H9 (cell line): ENCODE results near the gene SLC9A2. TPM values are rescaled to one million over a fixed set of nuclear protein-coding genes. Genes with fewer than 3 reads are reported as not detected.

Source experiments
- DNase-seq: peaks from one replicate; pipeline ENCODE4 v3.0.0-alpha.2; 2017
- H2AFZ ChIP-seq: one replicate; pipeline ENCODE4 v1.6.1; 2013; ENCODE audit warnings: mild to moderate bottlenecking, low read length, control low read depth, moderate library complexity
- H2AK5ac ChIP-seq: 2 replicates; pipeline ENCODE4 v1.6.1; 2013; ENCODE audit warnings: low read length, control low read depth, mixed read lengths; ENCODE audit not compliant: insufficient read length
- H2BK120ac ChIP-seq: one replicate; pipeline ENCODE4 v1.6.1; 2013; ENCODE audit warnings: low read depth, mild to moderate bottlenecking, low read length, control low read depth, inconsistent platforms; ENCODE audit not compliant: poor library complexity, severe bottlenecking
- H2BK12ac ChIP-seq: 2 replicates; pipeline ENCODE4 v1.6.1; 2013; ENCODE audit warnings: low read length, control low read depth, mixed read lengths, low read depth; ENCODE audit not compliant: insufficient read length
- H2BK15ac ChIP-seq: 2 replicates; pipeline ENCODE4 v1.6.1; 2013; ENCODE audit warnings: low read depth, low read length, control low read depth
- H2BK20ac ChIP-seq: one replicate; pipeline ENCODE4 v1.6.1; 2013; ENCODE audit warnings: low read depth, mild to moderate bottlenecking, low read length, control low read depth, inconsistent platforms; ENCODE audit not compliant: poor library complexity, severe bottlenecking
- H2BK5ac ChIP-seq: 2 replicates; pipeline ENCODE4 v1.6.1; 2013; ENCODE audit warnings: low read length, control low read depth, mixed read lengths; ENCODE audit not compliant: insufficient read length
- H3K14ac ChIP-seq: 2 replicates; pipeline ENCODE4 v1.6.1; 2013; ENCODE audit warnings: low read length, control low read depth; ENCODE audit not compliant: insufficient read depth
- H3K18ac ChIP-seq: 2 replicates; pipeline ENCODE4 v1.6.1; 2013; ENCODE audit warnings: low read depth, mild to moderate bottlenecking, mixed read lengths, low read length, control low read depth; ENCODE audit not compliant: insufficient read length
- H3K23ac ChIP-seq: 2 replicates; pipeline ENCODE4 v1.6.1; 2013; ENCODE audit warnings: low read length, control low read depth, mixed read lengths, low read depth; ENCODE audit not compliant: insufficient read length
- H3K23me2 ChIP-seq: 2 replicates; pipeline ENCODE4 v1.6.1; 2013; ENCODE audit warnings: low read depth, mild to moderate bottlenecking, mixed read lengths, low read length, control low read depth; ENCODE audit not compliant: insufficient read length, poor library complexity, severe bottlenecking
- H3K27ac ChIP-seq: 2 replicates; pipeline ENCODE4 v1.5.1; 2013; ENCODE audit warnings: low read length, control low read depth, mixed read lengths, low read depth; ENCODE audit not compliant: insufficient read length
- H3K27me3 ChIP-seq: 2 replicates; pipeline ENCODE4 v1.6.1; 2013; ENCODE audit warnings: low read length, control low read depth, inconsistent platforms; ENCODE audit not compliant: insufficient read depth
- H3K4ac ChIP-seq: 2 replicates; pipeline ENCODE4 v1.6.1; 2013; ENCODE audit warnings: low read depth, mild to moderate bottlenecking, control low read depth, inconsistent platforms, low read length, moderate library complexity
- H3K4me1 ChIP-seq: 2 replicates; pipeline ENCODE4 v1.6.1; 2013; ENCODE audit warnings: low read length, control low read depth, inconsistent platforms; ENCODE audit not compliant: insufficient read depth
- H3K4me2 ChIP-seq: 2 replicates; pipeline ENCODE4 v1.6.1; 2013; ENCODE audit warnings: low read length, control low read depth, mixed read lengths; ENCODE audit not compliant: insufficient read length, insufficient read depth
- H3K56ac ChIP-seq: 2 replicates; pipeline ENCODE4 v1.6.1; 2013; ENCODE audit warnings: low read depth, mild to moderate bottlenecking, mixed read lengths, low read length, control low read depth; ENCODE audit not compliant: insufficient read length
- H3K79me1 ChIP-seq: 2 replicates; pipeline ENCODE4 v1.6.1; 2013; ENCODE audit warnings: low read depth, mild to moderate bottlenecking, moderate library complexity, low read length, control low read depth, inconsistent platforms; ENCODE audit not compliant: insufficient read depth, poor library complexity, severe bottlenecking
- H3K79me2 ChIP-seq: 2 replicates; pipeline ENCODE4 v1.6.1; 2013; ENCODE audit warnings: low read length, control low read depth, inconsistent platforms; ENCODE audit not compliant: insufficient read depth
- H3K9ac ChIP-seq: 2 replicates; pipeline ENCODE4 v1.6.1; 2013; ENCODE audit warnings: low read length, control low read depth, mixed read lengths; ENCODE audit not compliant: insufficient read length; ENCODE audit errors: extremely low read depth
- H3K9me3 ChIP-seq: one replicate; pipeline ENCODE4 v1.6.1; 2013; ENCODE audit warnings: low read depth, low read length, inconsistent platforms; ENCODE audit not compliant: control insufficient read depth
- H3T11ph ChIP-seq: one replicate; pipeline ENCODE4 v1.6.1; 2013; ENCODE audit warnings: mild to moderate bottlenecking, low read length, control low read depth, inconsistent platforms
- H4K20me1 ChIP-seq: one replicate; pipeline ENCODE4 v1.6.1; 2013; ENCODE audit not compliant: control insufficient read depth, insufficient read length, insufficient read depth
- H4K5ac ChIP-seq: 2 replicates; pipeline ENCODE4 v1.6.1; 2013; ENCODE audit warnings: low read depth, mild to moderate bottlenecking, mixed read lengths, low read length, control low read depth; ENCODE audit not compliant: insufficient read length
- H4K8ac ChIP-seq: replicated peaks from 2 replicates; pipeline ENCODE4 v1.6.1; 2013; ENCODE audit warnings: low read length, control low read depth, mixed read lengths, low read depth; ENCODE audit not compliant: insufficient read length
- H4K91ac ChIP-seq: 2 replicates; pipeline ENCODE4 v1.6.1; 2013; ENCODE audit warnings: low read depth, mild to moderate bottlenecking, moderate library complexity, mixed read lengths, low read length, control low read depth; ENCODE audit not compliant: insufficient read length
- H3K27ac Mint-ChIP-seq, 3 experiments: 2 replicates in 2 of 3; 3 replicates in 1 of 3; pipeline ENCODE4 v1.8.0; 2020 to 2021; ENCODE audit warnings: mixed read lengths in 3 of 3, mild to moderate bottlenecking in 1 of 3, moderate library complexity in 1 of 3
- H3K27me3 Mint-ChIP-seq: 2 replicates; pipeline ENCODE4 v1.8.0; 2021; ENCODE audit warnings: low read depth, mild to moderate bottlenecking, moderate library complexity, mixed read lengths
- H3K36me3 Mint-ChIP-seq, 3 experiments: 2 replicates in 2 of 3; 3 replicates in 1 of 3; pipeline ENCODE4 v1.8.0; 2020 to 2021; ENCODE audit warnings: low read depth in 3 of 3, mixed read lengths in 3 of 3; ENCODE audit not compliant: insufficient read depth in 1 of 3
- H3K4me1 Mint-ChIP-seq, 2 experiments: 2 replicates each; pipeline ENCODE4 v1.8.0; 2020; ENCODE audit warnings: mixed read lengths in 2 of 2
- H3K4me3 Mint-ChIP-seq, 2 experiments: 2 replicates in 1 of 2; 3 replicates in 1 of 2; pipeline ENCODE4 v1.8.0; 2020 to 2021; ENCODE audit warnings: mild to moderate bottlenecking in 2 of 2, mixed read lengths in 2 of 2, moderate library complexity in 1 of 2
- H3K9me3 Mint-ChIP-seq, 2 experiments: 2 replicates in 1 of 2; 3 replicates in 1 of 2; pipeline ENCODE4 v1.8.0; 2020; ENCODE audit warnings: mild to moderate bottlenecking in 2 of 2, mixed read lengths in 2 of 2, moderate library complexity in 1 of 2
- WGBS: extraction: QIAGEN DNeasy Blood & Tissue Kit; methylation state at CpG from one replicate; pipeline ENCODE4 v1.1.7; 2013; ENCODE audit warnings: missing lambda C conversion rate, low lambda C conversion rate, mixed read lengths; ENCODE audit not compliant: insufficient read length; ENCODE audit errors: extremely low coverage; 5-methylcytosine and 5-hydroxymethylcytosine counted together
- total RNA-seq: library from RNA; stranded (reverse); gene quantifications from 2 replicates; pipeline ENCODE4 v1.2.1, GENCODE V29; 2021
- TF ChIP-seq, protein P1 (sequence below): fragments of 200-600 bp; sonication (generic); conservative IDR thresholded peaks from 3 replicates; pipeline ENCODE4 v1.8.0; 2021; ENCODE audit warnings: antibody characterized with exemption, mild to moderate bottlenecking

Gene SLC9A2
- total RNA-seq, 1 experiment from 2014 or later, result 0.04 TPM

DNA sequence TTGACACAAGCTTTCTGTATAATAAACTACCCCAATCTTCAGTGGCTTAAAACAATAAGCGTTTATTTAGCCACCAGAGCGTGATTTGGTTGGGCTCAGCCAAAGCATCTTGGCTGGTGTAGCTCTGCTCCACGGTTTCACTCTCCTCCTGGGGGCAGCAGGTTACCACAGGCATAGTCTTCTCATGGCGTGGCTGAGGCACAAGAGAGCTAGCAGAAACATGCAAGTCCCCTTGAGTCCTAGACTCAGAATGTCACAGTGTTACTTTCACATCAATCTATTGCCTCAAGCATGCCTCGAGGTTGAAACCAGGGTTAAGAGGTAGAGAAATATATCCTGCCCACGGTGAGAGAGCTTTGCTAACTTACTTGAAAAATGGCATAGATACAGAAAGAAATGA is 19.9 kb upstream of the SLC9A2 start:
- Histone ChIP-seq H2BK20ac (no peak overlapping the region), H2BK120ac (no peak overlapping the region), H2BK15ac (no peak overlapping the region), H3K9me3 (no peaks in the 10 kb centered on the region), H3K4me1 (no peaks in the 10 kb centered on the region), H4K5ac (no peak overlapping the region), H3K18ac (no peak overlapping the region), H3K4ac (no peak overlapping the region), H3K27me3 (no peaks in the 10 kb centered on the region), H4K91ac (no peak overlapping the region), H3K23ac (no peak overlapping the region), H3K56ac (no peak overlapping the region), H3K79me2 (no peaks in the 10 kb centered on the region), H3K4me2 (no peak overlapping the region), H3K14ac (no peak overlapping the region), H2BK5ac (no peak overlapping the region), H4K20me1 (no peaks in the 10 kb centered on the region), H2AFZ (no peak overlapping the region), H3T11ph (no peak overlapping the region), H3K23me2 (no peaks in the 10 kb centered on the region), H2BK12ac (no peak overlapping the region), H4K8ac (no peak overlapping the region), H3K27ac (no peak overlapping the region), H2AK5ac (no peak overlapping the region), H3K9ac (no peak overlapping the region), H3K79me1 (no peaks in the 10 kb centered on the region)
- Mint-ChIP-seq H3K36me3 (no peaks in the 10 kb centered on the region), H3K27ac (no peak overlapping the region), H3K4me3 (no peak overlapping the region), H3K4me1 (no peaks in the 10 kb centered on the region), H3K27me3 (no peaks in the 10 kb centered on the region; the same call in 1 of the 2 replicates), H3K9me3 (no peaks in the 10 kb centered on the region)
- DNase-seq, result peak; percentile 34
- TF ChIP-seq, protein P1, sequence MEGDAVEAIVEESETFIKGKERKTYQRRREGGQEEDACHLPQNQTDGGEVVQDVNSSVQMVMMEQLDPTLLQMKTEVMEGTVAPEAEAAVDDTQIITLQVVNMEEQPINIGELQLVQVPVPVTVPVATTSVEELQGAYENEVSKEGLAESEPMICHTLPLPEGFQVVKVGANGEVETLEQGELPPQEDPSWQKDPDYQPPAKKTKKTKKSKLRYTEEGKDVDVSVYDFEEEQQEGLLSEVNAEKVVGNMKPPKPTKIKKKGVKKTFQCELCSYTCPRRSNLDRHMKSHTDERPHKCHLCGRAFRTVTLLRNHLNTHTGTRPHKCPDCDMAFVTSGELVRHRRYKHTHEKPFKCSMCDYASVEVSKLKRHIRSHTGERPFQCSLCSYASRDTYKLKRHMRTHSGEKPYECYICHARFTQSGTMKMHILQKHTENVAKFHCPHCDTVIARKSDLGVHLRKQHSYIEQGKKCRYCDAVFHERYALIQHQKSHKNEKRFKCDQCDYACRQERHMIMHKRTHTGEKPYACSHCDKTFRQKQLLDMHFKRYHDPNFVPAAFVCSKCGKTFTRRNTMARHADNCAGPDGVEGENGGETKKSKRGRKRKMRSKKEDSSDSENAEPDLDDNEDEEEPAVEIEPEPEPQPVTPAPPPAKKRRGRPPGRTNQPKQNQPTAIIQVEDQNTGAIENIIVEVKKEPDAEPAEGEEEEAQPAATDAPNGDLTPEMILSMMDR, result no peak
- no CpG with 5 or more reads among the region's 6 CpGs for WGBS
